ENCODE results near the gene RAPSN.

Gene RAPSN

GRCh38 chr11:47443028-47443700, 5.8 kb downstream of the RAPSN start:
- H3K27me3 ChIP-seq (ENCODE audit: control insufficient read depth, low read length), result no peaks in the 10 kb centered on the region
- H3F3A ChIP-seq (ENCODE audit: control insufficient read depth, insufficient read depth), result no peaks in the 10 kb centered on the region
- H3K27ac ChIP-seq (ENCODE audit: low read depth, low read length), result no peak overlapping the region
- H3K4me3 ChIP-seq (ENCODE audit: low read length), result no peak overlapping the region
- no peak overlapping the region for H3K4me2 ChIP-seq (ENCODE audit: low read length)
- no peaks in the 10 kb centered on the region for H3K4me1 ChIP-seq (ENCODE audit: control insufficient read depth, low read length)
- H3K36me3 ChIP-seq (ENCODE audit: control insufficient read depth, low read length), result no peaks in the 10 kb centered on the region
- TF ChIP-seq EZH2phosphoT487 (IDR thresholded peaks at IDR 0.05; ENCODE audit: borderline replicate concordance, low read length), result no peak
- TF ChIP-seq, protein P1, sequence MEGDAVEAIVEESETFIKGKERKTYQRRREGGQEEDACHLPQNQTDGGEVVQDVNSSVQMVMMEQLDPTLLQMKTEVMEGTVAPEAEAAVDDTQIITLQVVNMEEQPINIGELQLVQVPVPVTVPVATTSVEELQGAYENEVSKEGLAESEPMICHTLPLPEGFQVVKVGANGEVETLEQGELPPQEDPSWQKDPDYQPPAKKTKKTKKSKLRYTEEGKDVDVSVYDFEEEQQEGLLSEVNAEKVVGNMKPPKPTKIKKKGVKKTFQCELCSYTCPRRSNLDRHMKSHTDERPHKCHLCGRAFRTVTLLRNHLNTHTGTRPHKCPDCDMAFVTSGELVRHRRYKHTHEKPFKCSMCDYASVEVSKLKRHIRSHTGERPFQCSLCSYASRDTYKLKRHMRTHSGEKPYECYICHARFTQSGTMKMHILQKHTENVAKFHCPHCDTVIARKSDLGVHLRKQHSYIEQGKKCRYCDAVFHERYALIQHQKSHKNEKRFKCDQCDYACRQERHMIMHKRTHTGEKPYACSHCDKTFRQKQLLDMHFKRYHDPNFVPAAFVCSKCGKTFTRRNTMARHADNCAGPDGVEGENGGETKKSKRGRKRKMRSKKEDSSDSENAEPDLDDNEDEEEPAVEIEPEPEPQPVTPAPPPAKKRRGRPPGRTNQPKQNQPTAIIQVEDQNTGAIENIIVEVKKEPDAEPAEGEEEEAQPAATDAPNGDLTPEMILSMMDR (IDR thresholded peaks at IDR 0.05; ENCODE audit: low read depth, low read length, poor library complexity, severe bottlenecking), result no peak
- H3K9me3 ChIP-seq (ENCODE audit: control insufficient read depth, insufficient read depth, low read length), result no peaks in the 10 kb centered on the region
- H3K79me2 ChIP-seq (ENCODE audit: control insufficient read depth, low read length), result no peaks in the 10 kb centered on the region
- no peaks in the 10 kb centered on the region for H3K9me2 ChIP-seq (replicated peaks; ENCODE audit: control insufficient read depth, low read length)
- H4K20me1 ChIP-seq (ENCODE audit: control insufficient read depth, insufficient read depth, low read depth, low read length), result no peaks in the 10 kb centered on the region

DNA sequence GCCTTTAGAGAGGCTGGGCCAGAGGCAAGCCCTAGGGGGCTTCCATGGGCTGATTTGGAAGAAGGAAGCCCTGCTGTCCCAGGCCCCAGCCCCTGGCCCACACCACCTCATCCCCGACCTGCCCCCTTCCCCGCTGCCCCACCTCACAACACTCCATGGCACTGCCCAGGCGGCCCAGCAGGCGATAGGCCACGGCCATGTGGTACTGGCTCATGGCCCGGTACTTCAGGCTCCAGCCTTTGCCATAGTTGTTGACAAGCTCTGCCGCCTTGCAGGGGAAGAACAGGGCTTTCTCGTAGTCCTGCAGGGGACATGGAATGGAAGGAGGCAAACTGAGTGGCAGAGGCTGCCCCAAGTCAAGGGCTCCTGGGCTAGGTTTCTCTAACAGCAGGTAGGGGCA, 6.4 kb downstream of the RAPSN start:
- no peaks in the 10 kb centered on the region for H3K27me3 ChIP-seq (ENCODE audit: control insufficient read depth, low read length)
- no peak overlapping the region for H3K4me3 ChIP-seq (ENCODE audit: low read length)
- TF ChIP-seq EZH2phosphoT487 (IDR thresholded peaks at IDR 0.05; ENCODE audit: borderline replicate concordance, low read length), result no peak
- TF ChIP-seq, protein P1 (IDR thresholded peaks at IDR 0.05; ENCODE audit: low read depth, low read length, poor library complexity, severe bottlenecking), result no peak
- no peak overlapping the region for H3K27ac ChIP-seq (ENCODE audit: low read depth, low read length)
- no peaks in the 10 kb centered on the region for H3K36me3 ChIP-seq (ENCODE audit: control insufficient read depth, low read length)
- no peaks in the 10 kb centered on the region for H3K9me2 ChIP-seq (replicated peaks; ENCODE audit: control insufficient read depth, low read length)
- no peak overlapping the region for H3K4me2 ChIP-seq (ENCODE audit: low read length)
- no peaks in the 10 kb centered on the region for H3F3A ChIP-seq (ENCODE audit: control insufficient read depth, insufficient read depth)
- H3K79me2 ChIP-seq (ENCODE audit: control insufficient read depth, low read length), result no peaks in the 10 kb centered on the region
- no peaks in the 10 kb centered on the region for H3K4me1 ChIP-seq (ENCODE audit: control insufficient read depth, low read length)
- no peaks in the 10 kb centered on the region for H3K9me3 ChIP-seq (ENCODE audit: control insufficient read depth, insufficient read depth, low read length)
- no peaks in the 10 kb centered on the region for H4K20me1 ChIP-seq (ENCODE audit: control insufficient read depth, insufficient read depth, low read depth, low read length)

DNA sequence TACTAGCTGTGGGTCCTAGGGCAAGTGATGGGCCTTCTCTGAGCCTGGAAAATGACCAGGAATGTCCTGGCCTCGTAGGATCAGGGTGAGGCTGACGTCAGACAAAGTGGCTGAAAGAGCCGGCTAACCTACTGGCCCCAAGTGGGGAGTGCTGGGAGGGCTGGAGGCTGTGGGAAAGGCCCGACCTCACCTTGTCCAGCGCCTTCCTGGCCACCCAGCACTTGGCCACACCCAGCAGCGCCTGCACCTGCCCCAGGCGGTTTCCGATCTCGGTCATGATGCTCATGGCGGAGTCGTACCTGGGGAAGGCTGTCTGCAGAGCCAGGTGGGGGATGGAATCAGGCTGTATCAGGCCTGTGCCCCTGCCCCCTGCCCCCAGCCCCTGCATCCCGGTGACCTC, 7.5 kb downstream of the RAPSN start:
- Histone ChIP-seq H3K4me3 (ENCODE audit: low read length) (no peak overlapping the region), H3K9me2 (replicated peaks; ENCODE audit: control insufficient read depth, low read length) (no peaks in the 10 kb centered on the region), H3F3A (ENCODE audit: control insufficient read depth, insufficient read depth) (no peaks in the 10 kb centered on the region), H3K4me2 (ENCODE audit: low read length) (no peak overlapping the region), H3K9me3 (ENCODE audit: control insufficient read depth, insufficient read depth, low read length) (no peaks in the 10 kb centered on the region), H3K79me2 (ENCODE audit: control insufficient read depth, low read length) (no peaks in the 10 kb centered on the region), H3K27me3 (ENCODE audit: control insufficient read depth, low read length) (no peaks in the 10 kb centered on the region), H3K36me3 (ENCODE audit: control insufficient read depth, low read length) (no peaks in the 10 kb centered on the region), H4K20me1 (ENCODE audit: control insufficient read depth, insufficient read depth, low read depth, low read length) (no peaks in the 10 kb centered on the region), H3K4me1 (ENCODE audit: control insufficient read depth, low read length) (no peaks in the 10 kb centered on the region), H3K27ac (ENCODE audit: low read depth, low read length) (no peak overlapping the region)
- TF ChIP-seq EZH2phosphoT487 (IDR thresholded peaks at IDR 0.05; ENCODE audit: borderline replicate concordance, low read length), result no peak
- TF ChIP-seq, protein P1 (IDR thresholded peaks at IDR 0.05; ENCODE audit: low read depth, low read length, poor library complexity, severe bottlenecking), result no peak
